NCI-H526 treated with DMSO at 0.1 percent for 48 hours (cell line): ENCODE data around the gene MYOG.

Experiments used
- DNase-seq: peaks from one replicate; lab custom pipeline; 2025; lab: John Stamatoyannopoulos, UW

MYOG gene

GRCh38 chr1:203117611-203118575, 32.1 kb upstream of the MYOG start:
- DNase-seq, result peak; percentile 19

GRCh38 chr1:203116091-203116820, 30.4 kb upstream of the MYOG start:
- no peak for DNase-seq

DNA sequence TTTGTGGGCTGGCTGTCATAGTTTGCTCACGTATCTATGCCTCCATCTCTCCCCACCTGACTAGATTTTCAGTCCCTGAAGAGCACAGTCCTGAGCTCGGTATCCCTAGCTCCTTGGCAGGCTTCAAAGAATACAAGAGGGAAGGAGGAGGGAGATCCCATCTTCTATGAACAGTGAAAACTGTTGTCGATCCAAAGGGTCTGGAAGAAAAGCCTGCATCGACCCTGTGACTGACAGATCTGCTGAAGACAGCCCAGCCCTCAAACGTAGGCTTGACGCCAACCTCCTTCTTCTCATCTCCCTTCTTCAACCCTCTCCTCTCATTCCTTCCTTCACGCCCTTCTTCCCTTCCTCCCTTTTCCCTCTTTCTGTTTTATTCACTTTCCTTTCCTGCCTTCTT, 28.4 kb upstream of the MYOG start:
- no peak for DNase-seq

DNA sequence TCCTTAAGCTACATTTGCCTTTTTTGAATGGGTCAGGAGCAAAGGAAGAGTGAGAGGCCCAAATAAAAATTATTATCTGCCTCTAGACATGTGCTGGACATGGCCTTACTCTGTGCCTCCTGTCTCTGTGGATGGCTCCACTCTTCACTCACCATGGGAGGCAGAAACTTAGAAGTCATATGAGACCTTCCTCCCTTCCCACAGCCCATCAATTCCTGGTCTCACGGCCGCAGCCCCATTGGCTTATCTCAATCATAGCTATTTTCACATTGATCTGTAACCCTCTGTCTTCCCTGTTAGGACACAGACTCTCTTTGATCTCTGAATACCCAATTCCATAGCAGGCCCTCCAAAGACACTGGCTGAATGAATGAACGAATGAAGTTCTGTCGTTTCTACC, 27.5 kb upstream of the MYOG start:
- DNase-seq, result no peak

DNA sequence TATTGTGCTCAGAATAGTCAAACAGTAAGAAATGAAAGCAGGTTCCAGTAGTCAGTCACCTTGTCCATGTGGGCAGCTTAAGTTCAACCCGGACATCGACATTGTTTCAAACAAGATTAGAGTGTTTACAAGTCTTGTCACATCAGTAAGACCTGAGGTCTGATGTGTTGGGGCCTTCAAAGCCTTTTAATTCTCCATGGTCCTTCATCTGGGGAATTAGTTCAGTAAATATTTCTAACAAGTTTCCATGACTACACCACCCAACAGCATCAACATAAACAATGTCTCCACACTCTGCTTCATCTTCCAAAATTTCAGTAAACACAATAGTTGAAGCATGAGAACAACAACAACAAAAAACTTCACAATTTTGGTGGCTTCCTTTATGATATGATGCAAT, 26.7 kb upstream of the MYOG start:
- no peak for DNase-seq

GRCh38 chr1:203104789-203105390, 19.1 kb upstream of the MYOG start:
- DNase-seq, result no peak

DNA sequence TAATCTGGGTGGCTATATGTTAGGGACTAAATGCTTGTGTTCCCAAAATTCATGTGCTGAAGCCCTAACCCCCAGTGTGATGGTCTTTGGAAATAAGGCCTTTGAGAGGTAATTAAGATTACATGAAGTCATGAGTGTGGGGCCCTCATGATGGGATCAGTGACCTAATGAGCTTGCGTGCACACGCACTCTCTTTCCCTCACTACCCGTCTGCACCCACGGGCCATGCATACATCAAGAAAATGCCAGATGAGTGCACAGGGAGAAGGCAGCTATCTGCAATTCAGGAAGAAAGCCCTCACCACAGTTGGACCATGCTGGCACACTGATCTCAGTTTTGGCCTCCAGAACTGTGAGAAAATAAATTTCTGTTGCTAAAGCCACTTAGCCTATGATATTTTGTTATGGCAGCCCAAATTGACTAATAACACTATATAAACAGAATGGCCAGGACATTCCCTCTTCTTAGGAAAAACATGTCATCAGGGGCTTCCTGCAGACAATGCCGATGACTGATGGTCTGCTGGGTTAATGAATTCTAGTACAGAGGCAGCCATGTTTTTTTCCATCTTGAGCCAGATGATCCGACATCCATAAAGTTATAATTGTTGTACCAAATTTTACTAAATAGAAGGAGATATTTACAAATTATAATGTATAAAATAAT, 18.1 kb upstream of the MYOG start:
- DNase-seq, result no peak

- no peak for DNase-seq
These were observed 17.4 kb upstream of the MYOG start for GRCh38 chr1:203103216-203103615.

- no peak for DNase-seq
These were observed 16.2 kb upstream of the MYOG start for GRCh38 chr1:203101813-203102634.

- DNase-seq, result no peak
These were observed 14.7 kb upstream of the MYOG start for GRCh38 chr1:203100516-203100869.

DNA sequence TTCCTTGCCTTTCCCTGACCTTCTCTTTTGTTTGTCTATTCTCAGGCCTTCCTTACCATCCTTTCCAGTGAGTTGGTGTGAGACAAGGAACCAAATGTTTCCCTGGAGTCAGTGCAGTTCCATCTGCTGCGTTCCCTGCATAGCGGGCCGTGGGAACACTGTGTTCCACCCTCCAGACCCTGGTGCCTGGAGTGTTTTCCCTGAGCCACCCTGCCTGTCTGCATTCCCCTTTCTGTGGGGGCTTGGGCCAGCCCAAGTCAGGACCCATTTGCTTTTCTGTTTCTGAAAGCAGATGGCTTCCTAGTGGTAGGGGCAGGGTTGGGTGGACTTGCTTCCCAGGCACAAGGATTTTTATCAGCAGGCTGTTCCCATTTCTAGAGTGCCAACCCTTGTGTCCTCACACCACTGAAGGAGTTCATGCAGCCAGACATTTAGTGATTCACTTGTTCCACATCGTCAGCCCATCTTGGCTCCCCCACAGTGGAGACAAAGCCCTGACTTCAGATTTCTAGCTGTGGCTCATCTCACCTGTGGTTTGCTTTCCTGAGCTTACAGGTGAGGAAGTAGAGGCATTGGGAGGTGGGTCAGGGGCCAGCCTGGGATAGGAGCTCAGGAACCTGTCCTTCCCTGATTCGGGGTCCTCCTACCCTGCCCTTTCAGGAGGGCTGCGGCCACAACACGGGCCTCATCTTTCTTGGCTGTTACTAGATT, 14.1 kb upstream of the MYOG start:
- no peak for DNase-seq

DNA sequence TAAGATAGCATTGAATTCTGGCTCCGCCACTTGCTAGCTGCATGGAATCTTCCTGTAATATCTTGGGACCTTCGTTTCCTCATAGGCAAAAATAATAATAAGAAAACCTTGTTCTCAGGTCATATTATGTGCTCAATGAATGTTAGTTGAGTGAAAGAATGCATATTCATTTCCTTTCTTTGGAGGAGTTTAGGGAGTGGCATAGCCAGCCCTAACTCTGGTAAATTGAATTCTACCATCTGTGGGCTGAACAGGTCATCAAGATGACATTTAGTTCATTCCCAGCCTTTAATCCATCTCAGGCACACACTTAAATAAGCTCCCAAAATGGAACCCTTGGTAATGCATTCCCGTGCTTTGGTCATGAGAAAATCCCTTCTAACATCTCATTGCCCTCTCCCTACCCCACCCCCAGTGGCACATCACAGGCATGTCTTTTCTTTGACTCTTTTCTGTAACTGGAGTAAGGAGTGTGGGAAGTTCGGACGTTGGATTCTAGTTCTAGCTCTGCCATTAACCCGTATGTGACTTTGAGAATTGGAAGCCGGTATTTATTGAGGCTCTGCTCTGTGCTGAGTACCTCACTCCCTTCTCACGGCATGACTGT, 13.2 kb upstream of the MYOG start:
- DNase-seq, result no peak

DNA sequence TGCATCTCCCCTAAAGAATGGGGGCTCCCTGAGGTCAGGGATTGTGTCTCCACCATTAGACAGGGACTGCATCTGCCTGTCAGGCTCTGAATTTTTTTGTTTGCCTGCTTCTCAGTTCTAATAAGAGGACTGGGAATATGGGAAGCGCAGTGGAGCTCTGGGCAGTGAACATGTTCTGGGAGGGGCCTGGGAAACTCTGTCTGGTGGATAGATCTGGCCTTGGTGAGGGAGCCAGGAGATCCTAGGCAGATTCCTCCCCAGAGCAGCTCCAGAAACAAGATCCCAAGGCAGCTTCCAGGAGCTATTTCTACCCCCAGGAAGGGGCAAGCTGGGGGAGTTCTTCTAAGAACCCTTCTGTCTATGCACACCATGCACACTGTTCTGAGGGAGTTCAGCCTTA, 12.6 kb upstream of the MYOG start:
- no peak for DNase-seq

GRCh38 chr1:203097001-203097400, 11.2 kb upstream of the MYOG start:
- DNase-seq, result no peak

DNA sequence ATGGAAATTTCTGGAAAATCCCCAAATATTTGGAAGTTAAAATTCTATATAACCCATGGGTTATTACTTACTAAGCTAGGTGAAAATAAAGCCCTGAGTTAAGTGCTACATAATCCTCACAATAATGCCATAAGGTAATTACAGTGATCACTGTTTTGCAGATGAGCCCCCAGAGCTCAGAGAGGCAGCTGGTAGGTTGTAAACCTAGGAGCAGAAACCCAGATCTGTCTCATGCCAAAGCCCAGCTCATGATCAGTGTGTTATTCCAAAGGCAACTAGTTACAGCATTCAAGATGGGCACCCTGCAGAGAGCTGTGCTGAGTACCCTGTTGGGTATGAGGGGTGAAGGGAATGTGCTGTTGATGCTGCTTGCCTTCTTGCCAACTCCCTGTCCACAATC, 10.8 kb upstream of the MYOG start:
- no peak for DNase-seq

- no peak for DNase-seq
These were observed 9.4 kb upstream of the MYOG start for GRCh38 chr1:203095061-203095690.

DNA sequence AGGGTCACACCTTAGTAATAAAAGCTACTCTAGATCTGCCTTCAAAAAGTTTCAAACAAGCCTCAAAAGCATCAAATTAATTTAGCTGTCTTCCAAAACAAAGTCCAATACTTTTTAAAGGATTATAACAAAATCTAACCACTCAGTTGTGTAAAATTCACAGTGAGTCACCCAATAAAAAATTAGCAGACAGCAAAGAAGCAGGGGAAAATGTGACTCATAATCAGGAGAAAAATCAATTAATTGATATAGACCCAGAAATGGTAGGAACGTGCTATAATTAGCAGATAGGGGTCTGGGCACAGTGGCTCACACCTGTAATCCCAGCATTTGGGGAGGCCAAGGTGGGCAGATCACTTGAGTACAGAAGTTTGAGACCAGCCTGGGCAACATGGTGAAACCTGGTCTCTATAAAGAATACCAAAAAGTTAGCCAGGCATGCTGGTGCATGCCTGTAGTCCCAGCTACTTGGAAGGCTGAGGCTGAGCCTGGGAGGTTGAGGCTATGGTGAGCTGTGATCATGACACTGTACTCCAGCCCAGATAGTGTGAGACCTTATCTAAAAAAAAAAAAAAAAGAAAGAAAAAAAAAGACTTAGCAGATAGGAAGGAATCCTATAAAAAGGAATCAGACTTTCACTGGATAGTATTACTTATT, 8.1 kb upstream of the MYOG start:
- DNase-seq, result no peak

- peak; percentile 15 for DNase-seq
These were observed 6.0 kb upstream of the MYOG start for GRCh38 chr1:203091761-203092330.

DNA sequence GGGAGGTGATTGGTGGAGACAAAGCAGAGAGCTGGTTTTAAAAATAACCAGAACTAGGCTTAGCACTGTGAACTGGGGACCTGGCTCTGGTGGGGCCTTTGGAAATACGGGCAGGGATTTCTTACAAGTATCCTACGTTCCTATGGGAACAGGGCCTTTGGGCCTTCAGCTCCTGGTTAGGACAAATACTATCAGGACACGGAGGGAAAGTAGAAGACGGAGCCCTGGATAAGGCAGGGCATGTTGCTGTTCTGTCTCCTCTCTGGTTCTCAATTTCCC, 5.3 kb upstream of the MYOG start:
- no peak for DNase-seq
